GDM1 (cell line): ENCODE data around the gene KRTAP10-2.

ENCODE experiments used
- DNase-seq: peaks from one replicate; lab custom pipeline; 2025; lab: John Stamatoyannopoulos, UW

KRTAP10-2 gene

GRCh38 chr21:44539991-44540666, 11.2 kb downstream of the KRTAP10-2 start, which contains the start of gene KRTAP10-1:
Gene KRTAP10-1, minus strand, starts transcription at chr21:44540195. Its CDS starts 45 bp downstream, at chr21:44540150.
- no peak for DNase-seq

- no peak for DNase-seq
These were observed 12.3 kb downstream of the KRTAP10-2 start for GRCh38 chr21:44539046-44539445.

GRCh38 chr21:44537930-44538911, 13.1 kb downstream of the KRTAP10-2 start:
- no peak for DNase-seq

GRCh38 chr21:44535963-44536362, 15.3 kb downstream of the KRTAP10-2 start:
- DNase-seq = no peak

- no peak for DNase-seq
These were observed 16.6 kb downstream of the KRTAP10-2 start for GRCh38 chr21:44534688-44535087.

- no peak for DNase-seq
These were observed 17.2 kb downstream of the KRTAP10-2 start for GRCh38 chr21:44533891-44534627.

- no peak for DNase-seq
These were observed 18.0 kb downstream of the KRTAP10-2 start for GRCh38 chr21:44533121-44533890.

GRCh38 chr21:44532712-44533111, 18.6 kb downstream of the KRTAP10-2 start:
- no peak for DNase-seq

GRCh38 chr21:44531606-44532564, 19.4 kb downstream of the KRTAP10-2 start:
- DNase-seq = no peak

- no peak for DNase-seq
These were observed 20.3 kb downstream of the KRTAP10-2 start for GRCh38 chr21:44530903-44531605.

- DNase-seq = no peak
These were observed 20.9 kb downstream of the KRTAP10-2 start for GRCh38 chr21:44530221-44530902.

GRCh38 chr21:44529503-44530125, 21.7 kb downstream of the KRTAP10-2 start:
- no peak for DNase-seq

- no peak for DNase-seq
These were observed 22.3 kb downstream of the KRTAP10-2 start for GRCh38 chr21:44529011-44529421.

- no peak for DNase-seq
These were observed 22.7 kb downstream of the KRTAP10-2 start for GRCh38 chr21:44528634-44528995.

GRCh38 chr21:44527983-44528633, 23.2 kb downstream of the KRTAP10-2 start:
- DNase-seq = no peak

GRCh38 chr21:44527156-44527982, 23.9 kb downstream of the KRTAP10-2 start:
- no peak for DNase-seq
